KBM-7 (cell line): Measurements from ENCODE around the gene LIMK1.

Experiments
- DNase-seq: peaks from one replicate; pipeline ENCODE4 v3.0.0-alpha.2; 2015
- in situ Hi-C: fragments of 300-500 bp; cut with MboI; formaldehyde crosslinking; loops from 2 replicates; pipeline ENCODE4 v1.14.3; 2020; ENCODE audit warnings: low sequenced_read_pairs, low pct_unique_long_range_greater_than_20kb, mixed read lengths

Gene LIMK1

GRCh38 chr7:74051629-74052410 lies 31.8 kb upstream of the LIMK1 start:
- in situ Hi-C loops, result loop anchor here (25.0 kb wide), 1 partner anchor 135 kb away; no protein-coding TSS in a partner anchor
- DNase-seq, result peak; percentile 45

GRCh38 chr7:74052628-74053027 lies 31.0 kb upstream of the LIMK1 start:
- no peak for DNase-seq
- in situ Hi-C loops, result loop anchor here (25.0 kb wide), 1 partner anchor 135 kb away; no protein-coding TSS in a partner anchor

DNA sequence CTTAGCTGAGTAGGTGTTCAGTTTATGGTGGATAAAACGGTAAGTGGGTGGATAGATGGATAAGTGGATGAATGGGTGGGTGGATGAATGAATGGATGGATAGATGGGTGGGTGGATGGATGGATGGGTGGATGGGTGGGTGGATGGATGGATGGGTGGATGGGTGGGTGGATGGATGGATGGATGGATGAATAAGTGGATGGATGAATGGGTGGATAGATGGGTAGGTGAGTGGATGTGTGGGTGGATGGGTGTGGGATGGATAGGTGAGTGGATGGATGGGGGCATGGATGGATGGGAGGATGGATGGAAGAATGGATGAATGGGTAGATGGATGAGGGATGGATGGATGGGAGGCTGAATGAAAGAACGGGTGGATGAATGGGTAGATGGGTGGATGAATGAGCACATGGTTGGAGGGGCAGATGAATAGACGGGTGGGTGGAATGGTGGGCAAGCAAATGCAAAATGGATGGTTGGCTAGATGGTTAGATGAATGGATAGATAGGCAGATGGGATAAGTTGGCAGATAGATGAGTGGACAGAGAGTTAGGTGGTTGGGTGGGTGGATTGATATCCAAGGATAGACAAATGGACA lies 29.9 kb upstream of the LIMK1 start:
- in situ Hi-C loops, result loop anchor here (25.0 kb wide), 1 partner anchor 134 kb away; no protein-coding TSS in a partner anchor
- no peak for DNase-seq

DNA sequence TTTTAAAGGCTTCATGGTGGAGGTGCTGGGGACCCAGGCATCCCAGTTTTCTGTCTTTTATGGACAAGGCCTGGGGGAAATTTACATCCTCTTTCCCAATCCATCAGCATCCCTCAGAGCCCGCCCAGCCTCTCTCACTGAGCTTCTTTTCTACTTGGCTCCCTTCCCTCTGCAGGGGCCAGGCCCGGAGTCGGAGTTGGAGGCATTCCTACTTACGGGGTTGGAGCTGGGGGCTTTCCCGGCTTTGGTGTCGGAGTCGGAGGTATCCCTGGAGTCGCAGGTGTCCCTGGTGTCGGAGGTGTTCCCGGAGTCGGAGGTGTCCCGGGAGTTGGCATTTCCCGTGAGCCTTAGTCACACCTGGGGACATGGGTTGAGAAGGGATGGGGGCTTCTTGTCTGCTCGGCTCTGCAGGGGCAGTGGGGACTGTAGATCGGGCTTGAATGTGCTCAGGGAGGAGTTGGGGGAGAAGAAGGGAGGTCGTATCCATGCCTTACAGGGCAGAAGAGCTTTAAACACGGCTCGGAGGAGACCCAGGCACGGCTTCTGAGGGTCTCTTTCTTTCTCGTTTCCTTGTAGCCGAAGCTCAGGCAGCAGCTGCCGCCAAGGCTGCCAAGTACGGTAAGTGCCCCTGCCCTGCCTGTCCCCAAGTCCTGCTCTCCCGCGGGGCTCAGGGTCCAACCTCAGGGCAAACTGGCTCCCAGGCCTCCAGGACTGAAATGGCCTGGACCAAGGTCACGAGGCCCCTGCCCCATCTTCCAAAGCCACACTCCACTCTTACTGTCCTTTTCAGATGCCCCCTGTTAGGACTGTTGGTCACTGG lies 27.3 kb upstream of the LIMK1 start:
- in situ Hi-C loops, result loop anchor here (25.0 kb wide), 1 partner anchor 131 kb away; no protein-coding TSS in a partner anchor
- DNase-seq, result no peak

DNA sequence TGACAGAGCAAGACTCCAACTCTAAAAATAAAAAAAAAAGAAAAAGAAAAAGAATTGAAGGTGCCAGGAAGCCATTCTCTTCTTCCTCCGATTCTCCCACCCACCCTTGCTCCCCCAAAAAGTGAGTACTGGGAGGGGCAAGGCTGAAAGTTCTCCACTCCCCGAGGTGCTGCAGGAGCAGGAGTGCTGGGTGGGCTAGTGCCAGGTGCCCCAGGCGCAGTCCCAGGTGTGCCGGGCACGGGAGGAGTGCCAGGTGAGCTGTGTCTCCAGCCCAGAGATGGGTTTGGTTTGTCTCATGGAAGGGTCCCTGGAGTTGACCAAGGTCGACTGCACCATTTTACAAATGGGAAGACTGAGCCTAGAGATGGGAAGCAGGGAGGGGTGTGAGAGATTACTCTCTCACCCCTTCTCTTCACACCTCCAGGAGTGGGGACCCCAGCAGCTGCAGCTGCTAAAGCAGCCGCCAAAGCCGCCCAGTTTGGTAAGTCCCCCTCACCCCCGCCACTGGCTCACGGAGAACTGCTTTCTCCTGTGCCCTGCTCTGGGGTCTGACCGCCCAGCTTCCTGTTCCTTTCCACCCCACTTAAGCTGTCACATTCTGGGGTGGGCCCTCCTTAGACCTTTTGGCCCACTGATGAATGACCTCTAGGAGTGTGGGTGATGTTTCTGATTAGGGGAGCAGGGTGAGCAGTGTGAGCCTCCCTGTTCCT lies 26.2 kb upstream of the LIMK1 start:
- DNase-seq, result peak; percentile 19
- in situ Hi-C loops, result loop anchor here (25.0 kb wide), 1 partner anchor 130 kb away; no protein-coding TSS in a partner anchor

DNA sequence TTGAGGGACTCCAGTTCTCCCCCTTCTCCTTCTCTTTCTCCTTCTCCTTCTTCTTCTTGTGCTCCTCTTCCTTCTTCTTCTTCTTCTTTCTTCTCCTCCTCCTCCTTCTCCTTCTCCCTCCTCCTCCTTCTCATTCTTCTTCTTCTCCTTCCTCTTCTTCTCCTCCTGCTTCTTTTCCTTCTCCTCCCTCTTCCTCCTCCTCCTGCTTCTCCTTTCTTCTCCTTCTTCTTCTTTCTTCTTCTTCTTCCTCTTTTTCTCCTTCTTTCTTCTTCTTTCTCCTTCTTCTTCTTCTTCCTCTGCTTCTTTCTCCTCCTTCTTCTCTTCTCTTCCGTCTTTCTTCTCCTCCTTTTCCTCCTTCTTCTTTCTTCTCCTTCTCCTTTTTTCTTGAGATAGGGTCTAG lies 25.6 kb upstream of the LIMK1 start:
- no peak for DNase-seq
- in situ Hi-C loops, result loop anchor here (25.0 kb wide), 1 partner anchor 129 kb away; no protein-coding TSS in a partner anchor

DNA sequence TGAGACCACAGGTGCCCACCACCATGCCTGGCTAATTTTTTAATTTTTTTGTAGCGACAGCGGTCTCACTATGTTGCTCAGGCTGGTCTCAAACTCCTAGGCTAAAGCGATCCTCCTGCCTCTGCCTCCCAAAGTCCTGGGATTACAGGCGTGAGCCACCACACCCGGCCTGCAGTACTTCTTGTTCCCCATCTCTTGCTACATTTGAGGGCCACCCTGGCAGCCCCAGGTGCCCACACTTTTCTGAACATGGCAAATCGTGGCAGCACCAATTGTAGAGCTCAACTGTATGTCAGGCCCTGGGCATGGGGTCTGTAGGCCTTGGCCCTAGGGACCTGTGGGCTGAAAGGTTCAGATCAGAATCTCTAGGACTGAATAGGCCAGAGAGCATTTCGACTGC lies 25.1 kb upstream of the LIMK1 start:
- DNase-seq, result no peak
- in situ Hi-C loops, result loop anchor here (25.0 kb wide), 1 partner anchor 129 kb away; no protein-coding TSS in a partner anchor

GRCh38 chr7:74059037-74059436 lies 24.6 kb upstream of the LIMK1 start:
- no peak for DNase-seq
- in situ Hi-C loops, result loop anchor here (25.0 kb wide), 1 partner anchor 128 kb away; no protein-coding TSS in a partner anchor

DNA sequence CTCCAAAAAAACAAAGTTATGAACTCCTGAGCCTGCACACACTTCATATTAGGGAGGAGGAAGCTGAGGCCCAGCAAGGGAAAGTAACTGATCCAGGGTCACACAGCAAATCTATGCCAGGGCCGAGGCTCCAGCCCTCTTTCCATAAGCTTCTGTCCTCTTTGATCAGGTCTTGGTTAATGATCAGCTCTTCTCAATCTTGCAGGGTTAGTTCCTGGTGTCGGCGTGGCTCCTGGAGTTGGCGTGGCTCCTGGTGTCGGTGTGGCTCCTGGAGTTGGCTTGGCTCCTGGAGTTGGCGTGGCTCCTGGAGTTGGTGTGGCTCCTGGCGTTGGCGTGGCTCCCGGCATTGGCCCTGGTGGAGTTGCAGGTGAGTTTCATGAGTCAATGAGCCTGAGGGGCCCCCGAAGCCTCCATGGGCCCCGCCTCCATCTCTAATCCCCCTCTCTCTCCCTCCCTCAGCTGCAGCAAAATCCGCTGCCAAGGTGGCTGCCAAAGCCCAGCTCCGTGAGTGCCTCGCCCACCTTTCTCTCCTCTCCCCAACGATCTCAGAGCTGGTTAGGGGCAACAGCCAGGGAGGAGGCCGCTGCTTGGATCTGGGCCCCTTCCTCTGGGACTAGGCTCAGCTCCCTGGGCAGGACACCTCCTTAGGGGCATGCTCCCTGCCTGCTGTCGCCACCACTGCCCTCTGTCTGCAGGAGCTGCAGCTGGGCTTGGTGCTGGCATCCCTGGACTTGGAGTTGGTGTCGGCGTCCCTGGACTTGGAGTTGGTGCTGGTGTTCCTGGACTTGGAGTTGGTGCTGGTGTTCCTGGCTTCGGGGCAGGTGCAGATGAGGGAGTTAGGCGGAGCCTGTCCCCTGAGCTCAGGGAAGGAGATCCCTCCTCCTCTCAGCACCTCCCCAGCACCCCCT lies 23.7 kb upstream of the LIMK1 start:
- no peak for DNase-seq
- in situ Hi-C loops, result loop anchor here (25.0 kb wide), 1 partner anchor 127 kb away; no protein-coding TSS in a partner anchor

DNA sequence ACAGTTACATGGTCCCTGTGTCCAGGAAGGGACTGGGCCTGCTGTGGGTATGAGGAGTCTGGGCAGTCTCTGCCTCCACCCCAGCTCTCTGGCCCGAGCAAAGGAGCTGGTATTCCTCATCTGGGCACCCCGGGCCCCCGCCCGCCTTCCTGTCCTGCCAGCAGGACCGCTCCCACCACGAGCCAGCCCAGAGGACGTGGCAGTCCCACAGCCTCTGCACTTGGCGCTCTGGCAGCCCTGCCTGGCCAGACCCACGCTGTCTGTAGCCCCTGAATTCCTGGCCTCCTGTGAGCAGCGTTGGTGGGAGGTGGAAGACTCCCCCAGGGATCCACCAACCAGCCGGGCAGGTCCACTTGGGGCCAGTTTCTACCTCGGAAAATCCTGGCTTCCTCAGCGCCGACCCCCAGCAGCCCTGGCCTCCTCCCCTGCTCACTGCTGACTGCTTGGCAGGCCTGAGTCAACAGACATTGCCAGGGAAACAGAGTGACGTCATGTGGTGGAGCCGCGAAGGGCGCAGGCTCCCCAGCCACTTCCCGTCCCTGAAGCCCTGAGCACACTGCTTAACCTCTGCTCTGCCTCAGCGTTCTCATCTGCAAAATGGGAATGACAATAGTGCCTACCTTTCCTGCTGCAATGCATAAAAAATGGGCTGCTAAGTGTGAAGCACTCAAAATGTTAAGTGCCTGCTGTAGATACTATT lies 21.6 kb upstream of the LIMK1 start:
- DNase-seq, result peak; percentile 87
- in situ Hi-C loops, result loop anchor here (25.0 kb wide), 1 partner anchor 125 kb away; no protein-coding TSS in a partner anchor

DNA sequence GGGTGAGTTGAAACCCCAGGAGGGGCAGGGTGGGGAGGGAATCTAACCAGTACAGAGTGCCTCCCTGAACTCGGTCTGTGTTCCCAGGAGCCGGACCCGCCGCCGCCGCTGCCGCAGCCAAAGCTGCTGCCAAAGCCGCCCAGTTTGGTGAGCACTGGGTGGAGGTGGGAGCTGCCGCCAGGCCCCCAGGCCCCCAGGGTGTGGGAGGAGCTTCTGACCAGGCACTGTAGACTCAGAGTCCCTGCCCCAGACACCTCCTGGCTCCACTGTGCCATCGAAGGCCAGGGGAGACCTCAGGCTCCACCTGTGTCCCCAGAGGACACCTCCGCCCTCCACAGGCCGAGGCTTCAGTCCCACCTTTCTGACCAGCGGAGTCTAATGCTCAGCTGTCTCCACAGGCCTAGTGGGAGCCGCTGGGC lies 20.4 kb upstream of the LIMK1 start:
- in situ Hi-C loops, result loop anchor here (25.0 kb wide), 1 partner anchor 124 kb away; no protein-coding TSS in a partner anchor
- DNase-seq, result no peak

GRCh38 chr7:74063646-74064045 lies 20.0 kb upstream of the LIMK1 start:
- in situ Hi-C loops, result loop anchor here (25.0 kb wide), 1 partner anchor 124 kb away; no protein-coding TSS in a partner anchor
- DNase-seq, result no peak

DNA sequence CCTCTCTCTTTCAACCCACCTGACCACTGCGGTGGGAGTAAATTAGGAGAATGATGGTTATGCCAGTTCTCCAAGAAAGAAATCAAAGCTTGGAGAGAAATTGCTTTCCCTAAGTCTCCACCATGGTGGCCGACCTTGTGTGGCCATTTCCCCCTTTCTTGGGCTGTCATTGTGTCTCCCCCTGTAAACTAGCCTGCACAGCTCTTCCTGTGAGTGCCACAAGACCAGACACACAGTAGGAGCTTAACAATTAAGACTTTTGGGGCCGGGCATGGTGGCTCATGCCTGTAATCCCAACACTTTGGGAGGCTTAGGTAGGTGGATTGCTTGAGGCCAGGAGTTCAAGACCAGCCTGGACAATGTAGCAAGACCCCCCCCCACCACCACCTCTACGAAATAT lies 18.9 kb upstream of the LIMK1 start:
- in situ Hi-C loops, result loop anchor here (25.0 kb wide), 1 partner anchor 123 kb away; no protein-coding TSS in a partner anchor

DNA sequence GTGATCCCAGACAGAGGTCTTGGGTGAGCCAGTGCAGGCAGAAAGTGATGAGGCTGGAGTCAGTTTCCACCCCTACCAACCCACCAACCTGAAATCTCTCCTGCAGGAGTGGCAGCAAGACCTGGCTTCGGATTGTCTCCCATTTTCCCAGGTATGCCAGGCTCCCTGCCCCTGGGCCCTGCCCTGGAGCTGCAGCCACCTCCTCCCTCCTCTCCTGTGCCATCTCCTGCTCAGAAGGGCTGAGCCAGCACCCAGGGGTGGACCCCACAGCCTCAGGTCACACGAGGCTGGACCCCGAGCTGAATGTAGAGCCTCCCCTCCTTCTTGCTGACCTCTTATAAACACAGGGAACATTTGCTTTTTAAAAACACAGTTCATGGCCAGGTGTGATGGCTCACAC lies 17.0 kb upstream of the LIMK1 start:
- DNase-seq, result no peak
- in situ Hi-C loops, result loop anchor here (25.0 kb wide), 1 partner anchor 121 kb away; no protein-coding TSS in a partner anchor

More for the DNA sequence above, 18.9 kb upstream of the LIMK1 start:
- no peak for DNase-seq

- in situ Hi-C loops, result loop anchor here (25.0 kb wide), 1 partner anchor 119 kb away; no protein-coding TSS in a partner anchor
Measured at GRCh38 chr7:74068378-74069085, 15.1 kb upstream of the LIMK1 start.

DNA sequence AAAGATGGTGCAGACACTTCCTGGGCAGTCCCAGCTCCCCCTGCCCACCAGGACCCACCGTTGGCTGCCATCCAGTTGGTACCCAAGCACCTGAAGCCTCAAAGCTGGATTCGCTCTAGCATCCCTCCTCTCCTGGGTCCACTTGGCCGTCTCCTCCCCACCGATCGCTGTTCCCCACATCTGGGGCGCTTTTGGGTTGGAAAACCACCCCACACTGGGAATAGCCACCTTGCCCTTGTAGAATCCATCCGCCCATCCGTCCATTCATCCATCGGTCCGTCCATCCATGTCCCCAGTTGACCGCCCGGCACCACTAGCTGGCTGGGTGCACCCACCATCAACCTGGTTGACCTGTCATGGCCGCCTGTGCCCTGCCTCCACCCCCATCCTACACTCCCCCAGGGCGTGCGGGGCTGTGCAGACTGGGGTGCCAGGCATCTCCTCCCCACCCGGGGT lies 14.5 kb upstream of the LIMK1 start:
- no peak for DNase-seq
- in situ Hi-C loops, result loop anchor here (25.0 kb wide), 1 partner anchor 118 kb away; no protein-coding TSS in a partner anchor

More at GRCh38 chr7:74068378-74069085, 15.1 kb upstream of the LIMK1 start:
- DNase-seq, result no peak
